PFSK-1 (cell line): ENCODE results near the gene ANKRD6.

Source experiments
- FOXP2 ChIP-seq: optimal IDR thresholded peaks from 2 replicates; pipeline ENCODE3; 2011; ENCODE audit warnings: borderline replicate concordance, control low read depth, inconsistent platforms; ENCODE audit not compliant: insufficient read depth; ENCODE audit errors: extremely low read length, extremely low read depth
- POLR2AphosphoS5 ChIP-seq: IDR thresholded peaks from 2 replicates; pipeline ENCODE4 v1.6.1; 2012; ENCODE audit warnings: low read depth, mild to moderate bottlenecking, control low read depth, low read length, moderate library complexity
- REST ChIP-seq, 2 experiments: IDR thresholded peaks; 2 replicates each; pipeline versions ENCODE4 v1.6.1 to v1.8.0; 2011 to 2012; ENCODE audit warnings: low read depth in 2 of 2, low read length in 2 of 2, control low read depth in 1 of 2, inconsistent platforms in 1 of 2, mild to moderate bottlenecking in 1 of 2, moderate library complexity in 1 of 2; ENCODE audit not compliant: insufficient read depth in 1 of 2
- SIN3A ChIP-seq: IDR thresholded peaks from 2 replicates; pipeline ENCODE4 v1.6.1; 2012; ENCODE audit warnings: mild to moderate bottlenecking, low read length, moderate library complexity, borderline replicate concordance; ENCODE audit not compliant: insufficient read depth
- TAF1 ChIP-seq: IDR thresholded peaks from 2 replicates; pipeline ENCODE4 v1.6.1; 2012; ENCODE audit warnings: low read length, control low read depth, borderline replicate concordance; ENCODE audit not compliant: insufficient read depth

Gene ANKRD6

GRCh38 chr6:89527634-89528033, 94.7 kb downstream of the ANKRD6 start:
- TF ChIP-seq SIN3A = no peak
- TF ChIP-seq FOXP2 = no peak
- TF ChIP-seq REST (IDR thresholded peaks at IDR 0.05; ENCODE audit: insufficient read depth in 1 of 2, low read depth in 2 of 2, low read length in 2 of 2) = no peak
- no peak for TF ChIP-seq POLR2AphosphoS5
- no peak for TF ChIP-seq TAF1

- TF ChIP-seq POLR2AphosphoS5 (no peak), TAF1 (no peak), SIN3A (no peak), FOXP2 (no peak), REST (IDR thresholded peaks at IDR 0.05; ENCODE audit: insufficient read depth in 1 of 2, low read depth in 2 of 2, low read length in 2 of 2) (no peak)
These were observed 95.9 kb downstream of the ANKRD6 start for GRCh38 chr6:89528866-89529265.

- TF ChIP-seq FOXP2 (no peak), REST (IDR thresholded peaks at IDR 0.05; ENCODE audit: insufficient read depth in 1 of 2, low read depth in 2 of 2, low read length in 2 of 2) (no peak), POLR2AphosphoS5 (no peak), SIN3A (no peak), TAF1 (no peak)
These were observed 98.0 kb downstream of the ANKRD6 start for GRCh38 chr6:89530982-89531381.

GRCh38 chr6:89536231-89536630, 103.3 kb downstream of the ANKRD6 start:
- no peak for TF ChIP-seq TAF1
- TF ChIP-seq FOXP2 = no peak
- TF ChIP-seq SIN3A = no peak
- TF ChIP-seq REST (IDR thresholded peaks at IDR 0.05; ENCODE audit: insufficient read depth in 1 of 2, low read depth in 2 of 2, low read length in 2 of 2) = no peak
- TF ChIP-seq POLR2AphosphoS5 = no peak

- TF ChIP-seq POLR2AphosphoS5 (no peak), SIN3A (no peak), TAF1 (no peak)
These were observed 106.8 kb downstream of the ANKRD6 start for GRCh38 chr6:89539779-89540178.
